Mesenchymal stem cell (in vitro differentiated cells and primary cell): ENCODE measurements around the gene CEP112.
A peak's percentile ranks its signal among the peaks of the same experiment; 100 is the strongest.

Source experiments
- DNase-seq: peaks from one replicate; pipeline ENCODE4 v3.0.0-alpha.2; 2013
- H2AFZ ChIP-seq: one replicate; pipeline ENCODE4 v1.6.1; 2013; ENCODE audit warnings: low read depth, mild to moderate bottlenecking, control low read depth, inconsistent platforms, low read length, moderate library complexity
- H2AK5ac ChIP-seq: 2 replicates; pipeline ENCODE4 v1.6.1; 2013; ENCODE audit warnings: low read length, moderate library complexity, mild to moderate bottlenecking, inconsistent platforms; ENCODE audit not compliant: severe bottlenecking
- H2BK120ac ChIP-seq: one replicate; pipeline ENCODE4 v1.6.1; 2013; ENCODE audit warnings: low read depth, mild to moderate bottlenecking, inconsistent platforms, low read length, moderate library complexity
- H2BK12ac ChIP-seq, 2 experiments: one replicate each; pipeline ENCODE4 v1.6.1; 2013; ENCODE audit warnings: inconsistent platforms in 2 of 2, low read length in 2 of 2, mild to moderate bottlenecking in 2 of 2, moderate library complexity in 2 of 2, control low read depth in 1 of 2
- H2BK15ac ChIP-seq: one replicate; pipeline ENCODE4 v1.6.1; 2013; ENCODE audit warnings: mild to moderate bottlenecking, low read depth, inconsistent platforms; ENCODE audit not compliant: poor library complexity, severe bottlenecking
- H2BK5ac ChIP-seq: 2 replicates; pipeline ENCODE4 v1.6.1; 2013; ENCODE audit warnings: low read depth, mild to moderate bottlenecking, low read length, control low read depth, inconsistent platforms; ENCODE audit not compliant: poor library complexity, severe bottlenecking
- H3K14ac ChIP-seq, 2 experiments: one replicate each; pipeline ENCODE4 v1.6.1; 2013; ENCODE audit warnings: inconsistent platforms in 2 of 2, low read length in 2 of 2, control low read depth in 1 of 2, mild to moderate bottlenecking in 1 of 2, moderate library complexity in 1 of 2
- H3K18ac ChIP-seq, 2 experiments: one replicate each; pipeline ENCODE4 v1.6.1; 2013; ENCODE audit warnings: inconsistent platforms in 2 of 2, low read length in 2 of 2, control low read depth in 1 of 2, low read depth in 1 of 2, mild to moderate bottlenecking in 1 of 2
- H3K23ac ChIP-seq, 2 experiments: one replicate each; pipeline ENCODE4 v1.6.1; 2013; ENCODE audit warnings: inconsistent platforms in 2 of 2, low read length in 2 of 2, mild to moderate bottlenecking in 2 of 2, moderate library complexity in 2 of 2, control low read depth in 1 of 2
- H3K27ac ChIP-seq: 2 replicates; pipeline ENCODE4 v1.5.1; 2013; ENCODE audit warnings: mild to moderate bottlenecking, moderate library complexity, low read length, control low read depth, inconsistent platforms; ENCODE audit not compliant: poor library complexity, severe bottlenecking
- H3K27me3 ChIP-seq, 2 experiments: 2 replicates each; pipeline versions ENCODE4 v1.6.1 to v1.7.0; 2013; ENCODE audit warnings: low read length in 2 of 2, mild to moderate bottlenecking in 2 of 2, moderate library complexity in 2 of 2, control low read depth in 1 of 2, inconsistent platforms in 1 of 2; ENCODE audit not compliant: control insufficient read depth in 1 of 2, insufficient read depth in 1 of 2
- H3K36me3 ChIP-seq, 2 experiments: 2 replicates each; pipeline versions ENCODE4 v1.6.1 to v1.7.0; 2013; ENCODE audit warnings: low read length in 2 of 2, control low read depth in 1 of 2, inconsistent platforms in 1 of 2, low read depth in 1 of 2, mild to moderate bottlenecking in 1 of 2; ENCODE audit not compliant: insufficient read depth in 2 of 2, control insufficient read depth in 1 of 2
- H3K4ac ChIP-seq, 2 experiments: one replicate each; pipeline ENCODE4 v1.6.1; 2013; ENCODE audit warnings: inconsistent platforms in 2 of 2, low read length in 2 of 2, mild to moderate bottlenecking in 2 of 2, moderate library complexity in 2 of 2, control low read depth in 1 of 2, low read depth in 1 of 2
- H3K4me1 ChIP-seq: 2 replicates; pipeline ENCODE4 v1.6.1; 2013; ENCODE audit warnings: low read depth, low read length, control low read depth; ENCODE audit not compliant: control insufficient read depth, insufficient read depth
- H3K4me2 ChIP-seq: 2 replicates; pipeline ENCODE4 v1.6.1; 2013; ENCODE audit warnings: low read length, mild to moderate bottlenecking, inconsistent platforms; ENCODE audit not compliant: poor library complexity, severe bottlenecking
- H3K4me3 ChIP-seq, 2 experiments: 2 replicates each; pipeline versions ENCODE4 v1.5.1 to v1.7.0; 2013; ENCODE audit warnings: low read length in 2 of 2, mild to moderate bottlenecking in 2 of 2, control low read depth in 1 of 2, low read depth in 1 of 2; ENCODE audit not compliant: insufficient read depth in 1 of 2
- H3K79me1 ChIP-seq: replicated peaks from 2 replicates; pipeline ENCODE4 v1.6.1; 2013; ENCODE audit warnings: mild to moderate bottlenecking, control low read depth, low read length, inconsistent platforms; ENCODE audit not compliant: poor library complexity, severe bottlenecking
- H3K9ac ChIP-seq: 2 replicates; pipeline ENCODE4 v1.7.0; 2013; ENCODE audit warnings: mild to moderate bottlenecking, low read length, moderate library complexity
- H3K9me3 ChIP-seq: 2 replicates; pipeline ENCODE4 v1.7.0; 2013; ENCODE audit warnings: mild to moderate bottlenecking, low read length; ENCODE audit not compliant: control insufficient read depth
- H4K8ac ChIP-seq: one replicate; pipeline ENCODE4 v1.6.1; 2013; ENCODE audit warnings: inconsistent platforms, mild to moderate bottlenecking, low read length, moderate library complexity
- H4K91ac ChIP-seq: one replicate; pipeline ENCODE4 v1.6.1; 2013; ENCODE audit warnings: mild to moderate bottlenecking, low read length, inconsistent platforms
- whole genome bisulfite sequencing: methylation state at CpG from one replicate; pipeline ENCODE4 v1.1.7; 2013; ENCODE audit warnings: mixed read lengths; 5-methylcytosine and 5-hydroxymethylcytosine counted together

CEP112 gene

GRCh38 chr17:65754630-65755029 is 437.3 kb downstream of the CEP112 start:
- Histone ChIP-seq H2BK5ac (no peak overlapping the region), H4K91ac (no peak overlapping the region), H3K36me3 (no peaks in the 10 kb centered on the region), H3K18ac (no peak overlapping the region), H3K79me1 (peaks cover 1% of the 10 kb centered on the region), H2AFZ (no peak overlapping the region), H3K27ac (no peak overlapping the region), H3K9ac (no peak overlapping the region), H2BK12ac (no peak overlapping the region), H3K27me3 (no peaks in the 10 kb centered on the region), H3K14ac (peak overlapping the region in 1 of 2 experiments; percentile 41), H3K23ac (peak overlapping the region in 1 of 2 experiments; percentile 80), H2BK15ac (no peak overlapping the region), H2AK5ac (no peak overlapping the region), H2BK120ac (no peak overlapping the region), H3K4me3 (no peak overlapping the region), H3K9me3 (no peaks in the 10 kb centered on the region), H3K4me1 (peaks cover 3% of the 10 kb centered on the region), H3K4ac (no peak overlapping the region), H4K8ac (no peak overlapping the region), H3K4me2 (no peak overlapping the region)
- DNase-seq, result no peak
- WGBS, result 94% methylated on average over 5 of the region's 7 CpGs

GRCh38 chr17:65754081-65754480 is 437.9 kb downstream of the CEP112 start:
- Histone ChIP-seq H3K4me1 (peaks cover 3% of the 10 kb centered on the region), H3K4ac (no peak overlapping the region), H3K4me3 (no peak overlapping the region), H3K27me3 (no peaks in the 10 kb centered on the region), H2BK120ac (no peak overlapping the region), H4K8ac (no peak overlapping the region), H2BK12ac (no peak overlapping the region), H3K14ac (no peak overlapping the region), H3K27ac (no peak overlapping the region), H3K79me1 (peaks cover 1% of the 10 kb centered on the region), H3K18ac (peak overlapping the region in 1 of 2 experiments; percentile 40), H3K4me2 (no peak overlapping the region), H2BK15ac (no peak overlapping the region), H3K36me3 (no peaks in the 10 kb centered on the region), H2BK5ac (no peak overlapping the region), H3K9ac (no peak overlapping the region), H2AK5ac (no peak overlapping the region), H3K9me3 (no peaks in the 10 kb centered on the region), H3K23ac (no peak overlapping the region), H2AFZ (no peak overlapping the region), H4K91ac (no peak overlapping the region)
- WGBS, result 98% methylated on average over 2 of the region's 2 CpGs
- no peak for DNase-seq

GRCh38 chr17:65753348-65753747 is 438.6 kb downstream of the CEP112 start:
- no peak overlapping the region for H3K9ac ChIP-seq
- H3K14ac ChIP-seq, result no peak overlapping the region
- no peak overlapping the region for H4K8ac ChIP-seq
- no peaks in the 10 kb centered on the region for H3K36me3 ChIP-seq
- no peak overlapping the region for H2BK5ac ChIP-seq
- DNase-seq, result no peak
- H3K23ac ChIP-seq, result no peak overlapping the region
- no peak overlapping the region for H3K27ac ChIP-seq
- H2BK120ac ChIP-seq, result no peak overlapping the region
- H2AK5ac ChIP-seq, result no peak overlapping the region
- no peak overlapping the region for H2BK15ac ChIP-seq
- no peak overlapping the region for H3K4me2 ChIP-seq
- H4K91ac ChIP-seq, result no peak overlapping the region
- H2AFZ ChIP-seq, result no peak overlapping the region
- no peaks in the 10 kb centered on the region for H3K9me3 ChIP-seq
- no peak overlapping the region for H3K4ac ChIP-seq
- H3K18ac ChIP-seq, result no peak overlapping the region
- no peaks in the 10 kb centered on the region for H3K27me3 ChIP-seq
- WGBS, result 60% methylated on average over 3 of the region's 4 CpGs
- no peak overlapping the region for H3K4me3 ChIP-seq
- peaks cover 1% of the 10 kb centered on the region for H3K79me1 ChIP-seq
- H3K4me1 ChIP-seq, result peaks cover 3% of the 10 kb centered on the region
- no peak overlapping the region for H2BK12ac ChIP-seq

GRCh38 chr17:65751263-65751662 is 440.7 kb downstream of the CEP112 start:
- Histone ChIP-seq H3K23ac (no peak overlapping the region), H4K8ac (no peak overlapping the region), H3K4me1 (peaks cover 3% of the 10 kb centered on the region), H2BK15ac (no peak overlapping the region), H3K9ac (peak overlapping the region; percentile 37), H2BK120ac (no peak overlapping the region), H3K27ac (no peak overlapping the region), H2BK5ac (no peak overlapping the region), H3K14ac (no peak overlapping the region), H2AFZ (no peak overlapping the region), H3K36me3 (no peaks in the 10 kb centered on the region), H3K18ac (no peak overlapping the region), H2BK12ac (no peak overlapping the region), H3K4me3 (peak overlapping the region in 1 of 2 experiments; percentile 21), H2AK5ac (no peak overlapping the region), H3K79me1 (peaks cover 1% of the 10 kb centered on the region), H3K4ac (no peak overlapping the region), H3K27me3 (no peaks in the 10 kb centered on the region), H3K4me2 (no peak overlapping the region), H3K9me3 (no peaks in the 10 kb centered on the region), H4K91ac (no peak overlapping the region)
- 70% methylated on average over 5 of the region's 5 CpGs for WGBS
- DNase-seq, result no peak
